SIG-M5 treated with dmso at 0.1 percent for 504 hours (cell line): ENCODE data around the gene TSC22D3.
A peak's percentile ranks its signal among the peaks of the same experiment; 100 is the strongest.
"Not testable (repeated sequence)": the region's sequence is repeated elsewhere in the genome, so short reads cannot be mapped to it uniquely, and the experiment has no call there.

ENCODE experiments used
- DNase-seq: peaks from one replicate; lab custom pipeline; 2025; ENCODE audit not compliant: unreplicated experiment; lab: John Stamatoyannopoulos, UW

Gene TSC22D3

DNA sequence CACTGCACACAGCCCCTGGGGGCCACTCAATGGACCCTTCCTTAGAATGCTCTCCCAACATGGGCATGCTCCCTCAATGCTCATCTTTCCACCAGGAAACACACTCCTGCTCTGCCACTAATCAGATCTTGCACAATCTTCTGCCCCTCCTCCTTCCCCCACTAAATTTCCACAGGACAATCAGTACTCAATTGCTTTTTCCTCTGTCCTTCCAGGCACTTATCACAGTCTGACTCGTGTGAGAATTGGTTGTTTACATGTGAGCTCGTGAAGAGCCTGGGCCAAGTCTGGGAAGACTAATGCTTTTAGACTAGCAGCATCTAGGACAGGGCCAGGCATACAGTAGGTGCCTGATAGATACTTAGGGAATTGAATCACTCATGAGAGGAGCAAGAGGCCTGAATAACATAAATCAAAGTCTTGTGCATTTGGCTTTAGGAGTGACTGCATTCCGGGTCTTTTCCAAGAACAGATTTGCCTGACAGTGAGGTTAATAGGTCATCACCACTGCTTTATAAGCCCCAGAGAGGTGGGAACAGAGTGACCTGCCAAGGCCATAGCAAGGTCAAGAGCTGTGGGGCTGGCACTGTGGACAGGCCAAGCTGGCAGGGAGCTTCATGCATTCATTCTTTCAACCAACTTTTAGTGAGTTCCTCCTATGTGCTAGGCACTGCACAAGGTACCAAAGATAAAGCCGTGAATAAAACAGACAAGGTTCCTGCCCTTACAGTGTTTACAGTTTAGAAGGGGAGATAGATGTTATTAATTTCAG, 92.3 kb downstream of the TSC22D3 start:
- DNase-seq: no peak

DNA sequence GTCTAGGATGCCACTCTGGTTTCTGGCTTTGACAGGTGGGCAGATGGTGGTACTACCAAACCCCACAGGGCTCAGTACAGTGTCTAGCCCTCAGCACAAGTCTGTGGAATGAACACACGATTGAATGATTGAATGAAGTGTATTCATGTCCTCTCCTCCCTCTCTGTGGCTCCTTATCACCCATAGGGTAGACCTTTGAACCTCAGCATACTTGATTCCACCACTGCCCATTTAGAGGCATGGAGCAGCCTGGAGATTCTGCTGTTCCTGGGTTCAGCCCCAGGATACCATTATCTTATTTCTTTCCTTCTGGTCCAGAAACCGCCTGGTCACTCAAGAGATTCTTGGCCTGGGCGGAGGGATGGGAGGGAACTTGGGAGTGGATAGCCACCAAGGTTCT, 93.3 kb downstream of the TSC22D3 start:
- DNase-seq: no peak

DNA sequence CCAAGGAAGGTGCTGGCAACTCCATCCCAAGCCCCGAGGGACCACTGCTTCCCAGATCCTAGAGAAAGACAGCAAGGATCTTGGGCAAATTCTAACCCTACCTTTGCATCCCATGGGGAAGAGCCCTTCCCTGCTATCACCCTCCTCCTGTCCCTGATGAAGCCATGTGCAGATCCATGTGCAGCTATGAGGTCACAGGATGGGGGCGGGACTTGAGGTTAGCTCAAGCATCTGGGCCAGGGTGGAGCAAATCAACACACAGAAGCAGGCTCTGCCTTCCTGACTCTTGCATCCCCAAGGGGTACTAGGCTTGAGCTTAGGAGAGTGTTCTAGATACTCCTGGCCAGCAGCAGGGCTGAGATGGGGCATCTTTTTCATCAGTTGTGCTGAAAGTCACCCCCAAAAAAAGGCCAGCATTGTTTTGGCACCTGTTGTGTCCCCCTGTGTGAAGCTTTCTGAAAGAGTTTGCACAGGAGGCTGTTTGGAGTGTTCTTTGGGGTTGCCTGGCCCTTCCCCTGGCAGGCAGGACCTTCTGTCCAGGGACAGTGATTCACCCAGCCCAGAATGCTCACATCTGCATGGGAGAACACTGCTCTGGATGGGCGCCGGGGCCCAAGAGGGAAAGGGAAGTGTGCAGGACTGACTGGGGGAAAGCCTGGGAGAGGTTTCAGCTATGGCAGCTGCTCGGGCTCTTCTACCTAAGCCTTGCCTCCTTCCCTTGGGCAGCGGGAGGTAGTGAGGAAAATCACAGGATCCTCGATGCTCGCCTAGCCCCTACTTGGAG, 96.4 kb downstream of the TSC22D3 start:
- peak; percentile 34 for DNase-seq

DNA sequence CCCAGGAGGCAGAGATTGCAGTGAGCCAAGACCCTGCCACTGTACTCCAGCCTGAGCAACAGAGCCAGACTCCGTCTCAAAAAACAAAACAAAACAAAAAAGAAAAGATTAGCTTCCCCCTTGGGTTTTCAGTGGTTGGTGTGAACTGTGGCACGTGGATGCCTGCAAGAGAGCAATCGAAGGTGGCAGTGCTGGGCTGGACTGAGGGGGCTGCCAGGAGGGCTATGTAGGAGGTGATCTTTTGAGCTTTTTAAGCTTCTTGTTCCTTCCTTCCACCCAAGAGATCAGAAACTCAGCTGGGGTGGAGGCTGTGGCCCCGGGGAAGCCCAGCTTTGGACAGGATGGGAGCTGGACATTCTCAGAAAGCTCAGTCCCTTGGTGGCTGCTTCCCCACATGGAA, 97.7 kb downstream of the TSC22D3 start:
- DNase-seq: no peak

DNA sequence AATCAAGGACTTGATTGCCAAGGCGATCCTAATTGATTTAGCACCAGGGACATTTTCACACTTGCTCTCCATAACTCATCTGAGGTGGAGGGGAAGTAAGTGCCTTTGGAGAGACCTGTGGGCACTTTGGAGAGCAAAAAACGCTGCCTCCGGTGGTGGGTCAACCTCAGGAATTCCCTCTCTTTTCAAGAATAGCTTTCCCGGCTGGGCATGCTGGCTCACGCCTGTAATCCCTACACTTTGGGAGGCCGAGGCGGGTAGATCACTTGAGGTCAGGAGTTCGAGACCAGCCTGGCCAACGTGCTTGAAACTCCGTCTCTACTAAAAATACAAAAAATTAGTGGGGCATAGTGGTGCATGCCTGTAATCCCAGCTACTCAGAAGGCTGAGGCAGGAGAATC, 98.1 kb downstream of the TSC22D3 start:
- no peak for DNase-seq

DNA sequence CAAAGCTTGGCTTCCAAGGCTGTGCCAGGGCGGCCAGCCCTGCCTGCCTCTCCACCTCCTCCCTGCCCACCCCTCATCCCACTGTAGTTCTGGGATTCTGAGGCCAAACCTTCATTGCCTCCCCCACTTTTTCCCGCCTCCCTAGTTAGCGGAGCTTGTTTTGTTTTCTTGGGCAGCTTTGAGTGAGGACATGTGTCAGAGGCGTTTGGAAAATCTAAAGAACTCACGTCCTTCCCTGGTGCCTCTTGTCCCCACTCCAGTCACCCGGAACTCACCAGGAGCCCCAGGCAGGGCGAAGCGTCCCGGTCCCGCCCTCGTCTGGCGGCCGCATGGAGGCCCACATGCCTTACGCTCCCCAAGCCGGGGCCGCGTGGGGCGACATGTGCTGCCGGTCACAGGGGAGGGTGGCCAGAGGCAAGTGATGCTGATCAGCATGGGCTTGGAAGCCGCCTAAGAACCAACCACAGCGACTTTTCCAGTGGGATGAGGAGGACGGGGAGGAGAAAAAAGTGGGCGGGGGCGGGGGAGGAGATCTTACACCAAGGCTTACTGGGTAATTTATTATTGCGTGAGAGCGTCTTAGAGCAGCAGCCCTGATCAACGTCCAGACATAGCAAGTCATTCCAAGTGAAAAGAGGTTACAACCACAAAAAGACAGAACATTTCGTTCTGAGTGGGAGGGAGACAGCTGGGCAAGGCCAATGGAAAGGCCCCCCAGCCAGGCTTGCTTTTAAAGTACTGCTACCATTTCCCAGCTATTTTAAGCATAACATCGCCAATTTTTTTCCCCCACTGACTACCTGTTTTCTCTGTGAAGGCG, 98.8 kb downstream of the TSC22D3 start:
- peak; percentile 81 for DNase-seq

DNA sequence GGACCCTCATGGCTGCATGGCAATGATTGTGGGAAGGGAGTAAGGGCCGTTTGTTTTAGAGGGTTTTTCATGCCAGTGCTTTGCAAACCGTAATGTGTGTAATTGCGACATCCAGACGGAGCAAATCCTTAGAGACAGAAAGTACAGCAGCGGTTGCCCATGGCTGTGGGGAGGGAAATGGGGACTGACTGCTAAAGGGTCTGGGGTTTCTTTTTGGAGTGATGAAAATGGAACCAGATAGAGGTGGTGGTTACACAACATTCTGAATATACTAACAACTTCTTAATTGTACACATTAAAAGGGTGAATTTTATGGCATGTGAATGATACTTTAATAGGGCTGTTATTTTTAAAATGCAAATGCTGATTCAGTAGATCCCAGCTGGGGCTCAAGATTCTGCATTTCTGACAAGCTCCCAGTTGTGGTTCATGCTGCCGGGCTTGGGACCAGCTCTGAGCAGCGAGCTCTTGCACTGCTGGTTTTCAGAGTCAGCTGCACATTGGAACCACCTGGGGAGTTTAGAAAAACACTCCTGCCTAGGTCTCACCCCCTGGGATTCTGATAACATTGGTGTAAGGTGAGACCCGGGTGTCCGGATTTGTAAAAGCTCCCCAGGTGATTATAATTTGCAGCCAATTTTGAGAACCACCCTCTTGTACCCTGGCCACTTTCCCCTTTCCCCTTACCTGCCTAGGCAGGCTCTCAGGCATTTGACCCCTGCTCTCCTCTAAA, 99.6 kb downstream of the TSC22D3 start:
- peak; percentile 86 for DNase-seq

DNA sequence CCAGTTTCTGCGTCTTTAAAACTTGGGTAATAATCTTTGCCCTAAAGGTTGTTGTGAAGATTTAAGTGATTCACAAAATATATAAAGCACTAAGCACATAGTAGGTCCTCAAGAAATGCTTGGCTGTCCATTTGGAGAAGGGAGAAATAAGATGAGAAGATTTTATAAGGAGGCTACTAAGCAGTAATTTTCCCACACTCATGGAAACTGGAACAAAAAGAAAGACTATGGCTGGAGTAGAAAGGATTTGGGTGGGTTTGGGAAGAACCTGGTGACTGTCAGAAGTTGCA, 100.3 kb downstream of the TSC22D3 start:
- DNase-seq: no peak

DNA sequence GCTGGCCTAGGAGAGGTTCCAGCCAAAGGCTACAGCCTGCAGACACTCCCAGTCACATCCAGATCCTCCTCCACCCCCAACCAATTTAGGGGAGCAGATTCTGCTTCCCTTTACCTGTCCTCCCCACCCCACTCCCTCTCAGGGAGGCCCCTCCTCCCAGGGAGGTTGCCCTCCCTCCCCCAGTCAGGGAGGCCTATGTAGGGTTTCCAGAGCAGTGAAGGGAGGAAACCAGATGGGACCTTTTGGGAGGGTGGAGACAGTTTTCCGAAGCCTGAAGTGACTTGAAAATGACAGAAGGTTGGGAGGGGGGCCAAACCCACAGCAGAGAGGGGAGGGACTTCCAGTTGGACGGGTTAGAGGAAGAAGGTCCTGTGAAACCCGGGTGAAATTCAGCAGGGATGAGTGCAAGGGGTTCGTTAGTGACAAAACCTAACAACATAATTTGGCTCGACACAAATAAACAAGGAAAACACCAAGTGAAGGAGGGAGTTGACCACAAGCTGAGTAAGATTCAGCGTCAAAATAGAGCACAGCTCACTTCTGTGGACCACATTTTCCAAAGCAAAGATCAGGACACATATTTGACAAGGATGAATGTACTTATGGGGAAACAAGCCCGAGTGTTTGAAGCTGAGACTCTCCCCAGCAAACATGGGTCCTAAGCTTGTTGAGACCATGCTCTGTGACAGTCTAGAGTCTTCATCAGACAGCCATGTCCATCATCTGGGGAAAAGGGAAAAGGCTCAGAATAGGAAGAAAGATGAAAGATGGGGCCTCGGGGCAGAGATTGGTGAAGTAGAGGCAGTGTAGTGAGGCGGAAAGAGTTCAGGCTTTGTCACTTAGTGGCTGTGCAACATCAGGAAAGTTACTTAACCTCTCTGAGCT, 100.9 kb downstream of the TSC22D3 start:
- DNase-seq: peak; percentile 78

DNA sequence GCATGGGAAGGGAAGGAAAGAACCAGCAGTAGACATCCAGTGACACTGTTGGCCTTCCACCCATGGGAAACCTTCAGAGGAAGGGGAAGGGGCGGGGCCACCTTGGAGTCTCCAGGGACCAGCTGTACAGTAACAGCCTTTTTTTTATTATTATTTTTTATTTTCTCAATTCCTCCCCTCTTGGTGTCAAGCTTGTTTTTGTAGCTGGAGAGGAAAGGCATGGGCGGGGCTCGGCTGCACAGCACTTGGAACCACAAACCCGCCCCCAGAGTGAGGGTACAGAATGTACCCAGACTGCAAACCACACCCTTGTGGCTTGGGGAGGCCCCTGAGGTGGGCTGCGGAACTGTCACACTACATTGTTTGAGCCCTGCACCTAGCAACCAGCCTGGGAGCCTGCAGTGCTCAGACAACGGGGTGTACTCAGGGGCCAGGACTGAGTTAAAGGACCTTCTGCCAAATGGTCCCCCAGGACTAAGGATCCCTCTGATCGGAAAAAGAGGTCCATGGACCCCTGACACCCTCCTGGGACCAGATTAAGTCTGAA, 101.6 kb downstream of the TSC22D3 start:
- DNase-seq: peak; percentile 83

DNA sequence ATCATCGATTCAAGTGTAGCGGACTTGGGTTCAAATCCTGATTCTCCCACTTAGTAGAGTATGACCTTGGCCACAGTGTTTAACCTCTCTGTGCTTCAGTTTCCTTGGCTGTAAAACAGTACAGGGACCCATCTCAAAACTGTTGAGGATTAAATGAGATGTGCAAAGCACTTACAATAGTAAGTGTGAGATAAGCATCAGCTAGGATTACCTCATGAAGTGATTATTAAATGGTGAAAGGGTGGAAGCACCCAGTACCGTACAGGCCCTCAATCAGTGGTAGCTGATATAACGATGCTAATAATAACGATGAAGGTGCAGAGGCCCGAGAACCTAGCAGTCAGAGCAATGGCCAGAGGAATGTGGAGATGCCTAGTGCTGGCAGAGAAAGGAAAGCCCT, 102.2 kb downstream of the TSC22D3 start:
- no peak for DNase-seq

DNA sequence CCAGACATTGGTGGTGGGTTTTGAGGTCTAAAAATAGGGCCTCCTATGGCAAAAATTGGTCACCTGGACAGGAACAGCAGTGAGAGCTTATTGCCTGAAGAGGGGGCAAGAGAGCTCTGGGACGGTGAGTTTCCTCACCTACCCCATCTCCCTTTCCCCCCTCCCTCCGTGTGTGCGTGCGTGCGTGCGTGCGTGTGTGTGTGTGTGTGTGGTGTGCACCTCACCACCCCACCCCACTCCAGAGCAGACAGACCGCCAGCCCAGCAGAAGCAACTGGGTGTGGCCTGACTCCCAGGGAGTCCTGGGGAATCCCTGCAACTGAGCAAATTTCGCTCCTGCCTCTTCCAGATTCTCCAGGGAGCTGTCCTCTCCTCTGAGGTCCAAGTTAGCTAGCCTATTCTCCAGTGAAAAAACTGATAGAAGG, 102.6 kb downstream of the TSC22D3 start:
- DNase-seq: peak; percentile 68

DNA sequence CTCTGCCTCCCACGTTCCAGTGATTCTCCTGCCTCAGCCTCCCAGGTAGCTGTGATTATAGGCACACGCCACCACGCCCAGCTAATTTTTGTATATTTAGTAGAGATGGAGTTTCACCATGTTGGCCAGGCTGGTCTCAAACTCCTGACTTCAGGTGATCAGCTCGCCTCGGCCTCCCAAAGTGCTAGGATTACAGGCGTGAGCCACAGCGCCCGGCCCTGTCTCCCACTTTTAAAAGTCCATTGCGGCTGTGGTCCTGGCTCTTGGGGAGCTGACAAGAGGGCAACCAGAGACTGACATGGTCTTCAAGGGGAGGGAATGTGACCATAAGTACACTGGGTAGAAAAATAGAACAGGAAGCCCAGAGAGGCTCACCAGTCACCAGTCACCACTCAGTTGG, 104.3 kb downstream of the TSC22D3 start:
- DNase-seq: not testable (repeated sequence)

DNA sequence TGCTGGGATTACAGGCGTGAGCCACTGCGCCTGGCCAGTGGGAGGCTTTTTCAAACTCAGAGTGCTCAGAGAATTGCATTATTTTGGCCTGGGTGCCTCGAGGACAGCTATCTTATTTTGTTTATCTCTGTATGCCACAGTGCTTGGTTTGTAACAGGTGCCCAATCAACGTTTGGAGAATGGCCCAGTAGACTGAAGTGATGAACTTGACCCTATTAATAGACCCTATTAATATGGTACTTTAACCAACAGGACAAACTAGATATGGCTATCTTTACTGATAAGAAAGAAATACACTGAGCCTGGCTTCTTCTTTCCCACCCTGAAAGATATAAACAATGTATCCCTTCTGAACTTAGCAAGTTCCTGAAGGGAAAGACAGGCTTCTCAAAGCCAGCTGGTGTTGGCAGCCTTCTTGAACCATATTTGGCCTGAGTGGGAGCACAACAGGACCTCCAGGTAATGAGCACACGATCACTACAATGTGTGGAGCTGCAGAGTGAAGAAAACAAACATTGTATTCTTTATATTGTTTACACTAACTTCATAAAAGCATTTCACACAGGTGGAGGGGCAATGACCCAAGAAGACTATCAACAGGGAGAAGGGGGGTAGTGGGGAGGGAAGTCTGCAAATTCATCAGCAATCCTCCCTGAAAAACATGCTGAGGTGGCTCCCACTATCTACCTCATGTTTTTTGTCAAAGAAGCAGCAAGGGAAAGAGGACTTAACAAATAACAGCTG, 105.5 kb downstream of the TSC22D3 start:
- no peak for DNase-seq

DNA sequence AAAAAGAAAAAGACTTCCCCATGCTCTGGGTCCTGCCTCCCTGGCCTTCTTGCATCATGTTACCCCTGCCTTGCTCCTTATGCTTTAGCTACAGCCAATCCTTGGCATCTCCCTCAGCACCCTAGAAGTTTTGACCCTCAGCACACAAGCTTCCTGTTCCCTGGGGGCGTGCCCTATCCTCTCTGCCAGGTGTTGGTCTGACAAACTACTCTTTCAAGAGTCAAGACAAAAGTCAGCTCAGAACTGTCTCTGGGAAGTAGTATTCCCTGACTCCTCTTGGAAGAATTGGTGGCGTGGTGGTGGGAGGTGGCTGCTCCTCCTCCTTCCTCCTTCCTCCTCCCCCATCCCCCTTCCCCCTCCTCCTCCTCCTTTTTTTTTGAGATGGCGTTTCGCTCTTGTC, 106.3 kb downstream of the TSC22D3 start:
- no peak for DNase-seq

DNA sequence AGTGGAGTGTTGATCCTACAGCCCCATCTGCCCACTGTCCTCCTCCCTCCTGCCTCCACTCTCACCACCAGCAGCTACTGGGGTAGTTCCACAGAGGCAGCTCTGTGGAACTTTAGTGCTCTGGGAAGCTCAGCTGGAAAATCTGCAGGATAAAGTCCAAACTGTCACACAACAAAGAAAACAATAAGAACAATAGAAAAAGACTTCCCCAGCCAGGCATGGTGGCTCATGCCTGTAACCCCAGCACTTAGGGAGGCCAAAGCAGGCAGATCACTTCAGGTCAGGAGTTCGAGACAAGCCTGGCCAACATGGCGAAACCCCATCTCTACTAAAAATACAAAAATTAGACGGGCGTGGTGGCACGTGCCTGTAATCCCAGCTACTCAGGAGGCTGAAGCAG, 106.9 kb downstream of the TSC22D3 start:
- DNase-seq: not testable (repeated sequence)

DNA sequence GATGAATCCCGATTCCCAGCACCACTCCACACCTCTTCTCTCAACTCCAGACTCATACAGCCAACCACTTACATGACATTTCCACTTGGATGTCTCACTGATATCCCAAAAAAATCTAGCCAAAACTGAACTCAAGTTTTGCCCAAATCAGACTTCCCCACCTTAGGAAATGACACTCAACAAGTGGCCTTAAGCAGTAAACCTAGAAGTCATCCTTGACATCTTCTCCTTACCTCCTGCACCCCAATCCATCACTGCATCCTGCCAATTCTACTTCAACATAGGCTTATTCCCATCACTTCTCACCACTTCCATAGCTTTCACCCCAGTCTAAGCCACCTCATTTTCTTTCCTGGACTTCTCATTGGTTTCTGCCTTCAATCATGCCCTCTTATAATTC, 108.2 kb downstream of the TSC22D3 start:
- no peak for DNase-seq

DNA sequence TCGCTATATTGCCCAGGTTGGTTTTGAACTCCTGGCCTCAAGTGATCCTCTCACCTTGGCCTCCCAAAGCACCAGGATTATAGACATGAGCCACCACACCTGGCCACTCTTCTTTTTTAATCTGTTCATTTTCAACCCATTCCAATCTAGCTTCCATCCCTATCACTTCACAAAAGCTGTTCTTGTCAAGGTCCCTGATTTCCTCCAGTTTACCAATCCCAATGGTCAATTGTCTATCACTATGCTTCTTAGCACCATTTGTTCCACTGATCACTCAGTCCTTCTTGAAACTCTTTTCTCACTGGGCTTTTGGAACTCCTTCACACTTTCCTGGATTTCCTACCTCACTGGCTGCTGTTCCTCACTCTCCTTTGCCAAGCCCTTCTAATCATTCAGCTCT, 108.7 kb downstream of the TSC22D3 start:
- no peak for DNase-seq
